HG03135 (cell line): ENCODE data around the gene RGN.
"Not testable (repeated sequence)": the region's sequence is repeated elsewhere in the genome, so short reads cannot be mapped to it uniquely, and the experiment has no call there.

ENCODE experiments used
- ATAC-seq: cut with Tn5 transposase; IDR thresholded peaks from one replicate; pipeline ENCODE4 v1.9.1; 2021; ENCODE audit warnings: mild to moderate bottlenecking, moderate library complexity; ENCODE audit not compliant: unreplicated experiment

Gene RGN

GRCh38 chrX:47078129-47079043, at the start of gene RGN:
Gene RGN (plus strand): TSS chrX:47078443. CDS start chrX:47081145, 2,702 bp downstream.
- no peak for ATAC-seq

GRCh38 chrX:47030339-47030738, 47.9 kb upstream of the RGN start:
- ATAC-seq = no peak

GRCh38 chrX:47047989-47048388, 30.3 kb upstream of the RGN start:
- ATAC-seq = no peak

- ATAC-seq = no peak
Measured at GRCh38 chrX:47059142-47059874, 18.9 kb upstream of the RGN start.

- ATAC-seq = no peak
Measured at GRCh38 chrX:47060708-47061107, 17.5 kb upstream of the RGN start.

DNA sequence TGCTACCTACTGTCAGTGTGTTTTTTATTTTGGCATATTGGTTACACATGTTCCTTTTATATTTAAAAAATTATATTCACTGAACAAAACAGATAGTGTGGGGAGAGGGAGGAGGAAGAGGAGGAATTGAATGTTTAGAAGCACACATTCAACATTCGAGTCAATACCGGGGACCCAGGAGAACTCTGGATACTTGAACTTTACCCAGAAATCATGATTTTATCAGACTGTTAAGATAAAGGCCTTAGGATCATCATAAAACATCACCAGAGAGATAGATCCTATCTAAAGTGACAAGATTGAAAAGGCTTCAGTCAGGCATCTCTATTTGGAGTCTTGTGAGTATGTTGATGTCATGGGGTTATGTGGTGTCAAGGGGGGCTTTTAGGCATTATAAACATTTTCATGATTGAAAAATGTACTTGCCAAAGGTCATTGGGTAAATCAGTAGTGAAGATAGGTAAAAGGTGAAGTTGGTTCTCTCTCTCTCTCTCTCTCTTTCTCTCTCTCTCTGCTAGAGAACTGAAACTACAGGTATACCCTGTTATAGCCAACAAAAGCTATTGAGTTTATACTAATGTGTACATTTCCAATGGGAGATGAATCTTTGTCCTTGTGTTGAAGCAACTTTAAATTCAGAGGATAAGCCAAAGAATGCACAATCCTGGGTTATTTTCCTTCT, 16.9 kb upstream of the RGN start:
- no peak for ATAC-seq

- no peak for ATAC-seq
Measured at GRCh38 chrX:47063179-47063578, 15.1 kb upstream of the RGN start.

DNA sequence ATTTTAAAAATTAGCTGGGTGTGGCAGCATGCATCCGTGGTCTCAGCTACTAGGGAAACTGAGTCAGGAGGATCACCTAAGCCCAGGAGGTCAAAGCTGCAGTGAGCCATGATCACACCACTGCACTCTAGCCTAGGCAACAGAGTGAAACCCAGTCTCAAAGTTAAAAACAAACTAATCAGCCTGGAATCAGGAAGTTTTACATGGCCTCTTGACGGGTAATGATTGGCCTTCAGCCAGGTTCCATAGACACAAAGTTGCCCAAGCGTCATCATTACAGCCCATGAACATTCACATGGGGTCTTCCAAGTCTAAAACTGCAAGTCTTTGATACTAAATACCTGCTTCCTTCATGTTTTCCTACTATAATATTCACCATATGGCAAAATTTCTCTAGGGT, 10.0 kb upstream of the RGN start:
- no peak for ATAC-seq

- ATAC-seq = no peak
Measured at GRCh38 chrX:47068720-47069119, 9.5 kb upstream of the RGN start.

DNA sequence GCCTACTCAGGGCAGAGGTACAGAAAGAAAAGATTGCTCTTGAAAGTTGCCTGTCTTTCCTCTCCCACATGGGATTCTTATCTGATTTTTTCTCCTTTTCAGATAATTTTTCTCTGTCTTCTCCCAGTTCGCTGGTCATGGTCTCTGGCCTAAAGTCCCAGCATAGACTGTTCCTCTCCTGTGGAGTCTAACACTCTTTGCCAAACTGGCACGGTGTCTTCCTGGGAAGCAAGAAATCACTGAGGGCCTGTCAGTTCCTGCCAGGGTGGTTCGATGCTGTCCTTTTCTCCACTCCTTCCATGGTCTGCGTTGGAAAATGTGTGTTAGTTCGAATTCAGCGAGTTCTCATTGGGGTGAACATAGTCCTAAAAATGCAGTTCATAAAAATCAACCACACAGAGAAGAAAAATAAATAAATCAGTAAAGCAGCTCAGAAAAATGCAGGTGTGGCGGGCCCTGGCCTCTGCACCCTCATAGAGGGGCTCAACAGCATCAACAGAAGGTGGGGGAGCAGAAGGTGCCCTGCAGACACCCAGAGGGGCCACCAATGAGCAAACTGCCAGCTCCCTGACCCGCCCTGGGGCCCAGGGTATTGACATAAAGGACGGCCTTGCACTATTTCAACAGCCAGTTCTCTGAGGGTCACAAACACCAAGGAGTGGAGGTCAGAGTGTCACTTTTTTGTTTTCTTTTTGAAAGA, 2.1 kb downstream of the RGN start:
- ATAC-seq = no peak

- no peak for ATAC-seq
Measured at GRCh38 chrX:47080915-47081236, 2.6 kb downstream of the RGN start.

DNA sequence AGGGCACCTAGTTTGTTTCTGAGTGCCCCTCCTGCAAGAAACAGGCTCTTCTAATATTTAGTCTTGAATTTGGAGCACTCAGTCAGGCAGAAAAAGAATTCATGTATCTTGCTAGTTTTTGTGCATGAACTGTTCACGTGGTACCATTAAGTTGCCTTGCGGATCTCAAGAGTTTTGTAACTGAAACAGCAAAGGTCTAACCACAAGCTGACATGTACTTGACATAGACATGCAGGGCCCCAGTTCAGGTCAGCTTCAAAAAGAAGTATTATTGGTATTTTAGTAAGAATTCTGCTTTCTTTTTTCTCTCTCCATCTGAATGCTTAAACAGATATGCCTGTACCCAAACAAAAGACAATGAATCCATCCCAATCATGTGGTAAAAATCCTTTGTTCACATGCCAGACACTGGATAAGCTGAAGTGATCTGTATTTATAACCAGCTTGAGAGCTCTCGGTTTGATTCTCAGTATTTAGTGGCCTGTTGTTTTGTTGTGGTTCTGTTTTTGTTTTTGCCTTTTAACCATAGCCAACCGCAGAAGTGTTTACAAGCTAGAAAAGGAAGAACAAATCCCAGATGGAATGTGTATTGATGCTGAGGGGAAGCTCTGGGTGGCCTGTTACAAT, 13.0 kb downstream of the RGN start:
- ATAC-seq = no peak

- no peak for ATAC-seq
Measured at GRCh38 chrX:47093248-47093647, 15.0 kb downstream of the RGN start.

- no peak for ATAC-seq
Measured at GRCh38 chrX:47093860-47094259, 15.6 kb downstream of the RGN start.

GRCh38 chrX:47097018-47097417, 18.8 kb downstream of the RGN start:
- ATAC-seq = no peak

- no peak for ATAC-seq
Measured at GRCh38 chrX:47098338-47099094, 20.3 kb downstream of the RGN start.

DNA sequence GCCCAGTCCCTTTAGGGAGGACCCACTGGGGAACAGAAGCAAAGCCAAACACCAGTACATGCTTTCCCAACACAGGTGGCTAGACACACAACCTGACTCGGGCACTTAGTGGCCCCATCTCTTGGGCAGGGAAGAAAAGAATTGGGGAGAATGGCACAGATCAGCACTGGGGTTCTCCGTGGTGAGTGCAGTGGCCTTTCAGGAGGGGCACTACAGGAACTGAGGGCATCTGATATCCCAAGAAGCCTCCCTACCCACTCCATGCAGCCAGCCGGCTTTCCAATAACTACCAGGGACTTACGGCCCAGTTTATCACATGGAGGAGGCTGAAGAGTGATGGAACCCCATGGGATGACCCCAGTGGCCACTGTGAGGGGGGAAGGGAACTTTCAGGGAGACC, 23.0 kb downstream of the RGN start:
- ATAC-seq = no peak

DNA sequence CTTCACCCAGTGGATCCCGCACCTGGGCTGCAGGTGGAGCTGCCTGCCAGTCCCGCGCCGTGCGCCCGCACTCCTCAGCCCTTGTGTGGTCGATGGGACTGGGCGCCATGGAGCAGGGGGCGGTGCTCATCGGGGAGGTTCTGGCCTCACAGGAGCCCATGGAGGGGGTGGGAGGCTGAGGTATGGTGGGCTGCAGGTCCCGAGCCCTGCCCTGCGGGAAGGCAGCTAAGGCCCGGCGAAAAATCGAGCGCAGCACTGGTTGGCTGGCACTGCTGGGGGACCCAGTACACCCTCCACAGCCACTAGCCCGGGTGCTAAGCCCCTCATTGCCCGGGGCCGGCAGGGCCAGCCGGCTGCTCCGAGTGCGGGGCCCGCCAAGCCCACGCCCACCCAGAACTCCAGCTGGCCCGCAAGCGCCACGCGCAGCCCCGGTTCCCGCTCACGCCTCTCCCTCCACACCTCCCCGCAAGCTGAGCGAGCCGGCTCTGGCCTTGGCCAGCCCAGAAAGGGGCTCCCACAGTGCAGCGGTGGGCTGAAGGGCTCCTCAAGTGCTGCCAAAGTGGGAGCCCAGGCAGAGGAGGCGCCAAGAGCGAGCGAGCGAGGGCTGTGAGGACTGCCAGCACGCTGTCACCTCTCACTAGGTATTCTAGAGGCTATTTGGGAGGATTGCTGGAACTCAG, 32.8 kb downstream of the RGN start:
- not testable (repeated sequence) for ATAC-seq

- ATAC-seq = no peak
Measured at GRCh38 chrX:47112316-47112954, 34.2 kb downstream of the RGN start.
